ENCODE results near the gene CLIP4.
"Not testable (repeated sequence)": the region's sequence is repeated elsewhere in the genome, so short reads cannot be mapped to it uniquely, and the experiment has no call there.

The CLIP4 gene

GRCh38 chr2:29114946-29115609 lies at the start of gene CLIP4:
Gene CLIP4, plus strand, starts transcription at chr2:29115415. Its CDS starts 5,974 bp downstream, at chr2:29121389.
- peak; percentile 24 for DNase-seq

GRCh38 chr2:29066271-29066860 lies 48.8 kb upstream of the CLIP4 start:
- no peak for DNase-seq

GRCh38 chr2:29066997-29067605 lies 48.1 kb upstream of the CLIP4 start:
- DNase-seq: no peak

- no peak for DNase-seq
Observed at GRCh38 chr2:29068513-29068912, 46.7 kb upstream of the CLIP4 start.

GRCh38 chr2:29070526-29070925 lies 44.7 kb upstream of the CLIP4 start:
- no peak for DNase-seq

- DNase-seq: no peak
Observed at GRCh38 chr2:29071032-29071975, 43.9 kb upstream of the CLIP4 start.

GRCh38 chr2:29072251-29072650 lies 43.0 kb upstream of the CLIP4 start:
- DNase-seq: no peak

- no peak for DNase-seq
Observed at GRCh38 chr2:29072971-29073725, 42.1 kb upstream of the CLIP4 start.

GRCh38 chr2:29073933-29074332 lies 41.3 kb upstream of the CLIP4 start:
- no peak for DNase-seq

GRCh38 chr2:29074411-29074810 lies 40.8 kb upstream of the CLIP4 start, which contains the start of gene PCARE:
Gene PCARE, minus strand, starts transcription at chr2:29074523. Its CDS starts 262 bp downstream, at chr2:29074261.
- no peak for DNase-seq

GRCh38 chr2:29075894-29076705 lies 39.1 kb upstream of the CLIP4 start:
- DNase-seq: no peak

GRCh38 chr2:29079887-29080286 lies 35.3 kb upstream of the CLIP4 start:
- no peak for DNase-seq

- DNase-seq: no peak
Observed at GRCh38 chr2:29080886-29081743, 34.1 kb upstream of the CLIP4 start.

GRCh38 chr2:29082804-29083495 lies 32.3 kb upstream of the CLIP4 start:
- no peak for DNase-seq

- DNase-seq: no peak
Observed at GRCh38 chr2:29084554-29084953, 30.7 kb upstream of the CLIP4 start.

GRCh38 chr2:29090311-29090710 lies 24.9 kb upstream of the CLIP4 start:
- not testable (repeated sequence) for DNase-seq

GRCh38 chr2:29096969-29097368 lies 18.2 kb upstream of the CLIP4 start:
- DNase-seq: no peak

- DNase-seq: no peak
Observed at GRCh38 chr2:29097569-29097968, 17.6 kb upstream of the CLIP4 start.

GRCh38 chr2:29100564-29100963 lies 14.7 kb upstream of the CLIP4 start:
- DNase-seq: no peak

GRCh38 chr2:29104688-29105087 lies 10.5 kb upstream of the CLIP4 start:
- no peak for DNase-seq
